ENCODE data around the gene CFAP74.

CFAP74 gene

GRCh38 chr1:2014741-2015735 lies 11.5 kb upstream of the CFAP74 start:
- Histone ChIP-seq H3K14ac (ENCODE audit: low read length) (no peak overlapping the region), H3K79me1 (ENCODE audit: low read length) (no peaks in the 10 kb centered on the region), H4K12ac (ENCODE audit: low read depth, low read length) (no peak overlapping the region), H2BK120ac (ENCODE audit: insufficient read depth, low read length, poor library complexity) (no peak overlapping the region), H3K9ac (ENCODE audit: low read length) (no peak overlapping the region), H3K36me3 (ENCODE audit: control insufficient read depth in 1 of 2, insufficient read depth in 2 of 2, low read length in 2 of 2) (no peaks in the 10 kb centered on the region), H4K8ac (ENCODE audit: low read depth, low read length) (no peak overlapping the region), H4K91ac (ENCODE audit: low read depth, low read length) (no peak overlapping the region), H2BK5ac (ENCODE audit: low read depth, low read length, poor library complexity) (no peak overlapping the region), H3K4me1 (ENCODE audit: control insufficient read depth in 1 of 2, insufficient read depth in 2 of 2, low read length in 2 of 2) (no peaks in the 10 kb centered on the region), H3K4me3 (ENCODE audit: low read depth, low read length) (no peak overlapping the region), H2AFZ (ENCODE audit: insufficient read depth, low read length, poor library complexity) (no peak overlapping the region), H3K27ac (ENCODE audit: low read depth, low read length) (no peak overlapping the region), H2BK12ac (ENCODE audit: low read length) (no peak overlapping the region), H3K4ac (ENCODE audit: low read depth, low read length) (no peak overlapping the region), H3K79me2 (ENCODE audit: control insufficient read depth, insufficient read depth, low read length, poor library complexity) (no peaks in the 10 kb centered on the region), H3K18ac (ENCODE audit: low read length) (no peak overlapping the region), H3K9me3 (ENCODE audit: insufficient read depth, low read depth, low read length) (no peaks in the 10 kb centered on the region), H3K27me3 (ENCODE audit: insufficient read depth, low read length) (peaks cover 19% of the 10 kb centered on the region), H3K4me2 (ENCODE audit: low read length) (no peak overlapping the region), H2AK5ac (ENCODE audit: low read length) (no peak overlapping the region), H3K23ac (ENCODE audit: low read length) (no peak overlapping the region)
- DNase-seq = no peak
- no CpG with 5 or more reads among the region's 34 CpGs for WGBS (ENCODE audit: extremely low coverage, insufficient coverage, insufficient read length)

GRCh38 chr1:2014181-2014580 lies 10.6 kb upstream of the CFAP74 start:
- Histone ChIP-seq H3K4me2 (ENCODE audit: low read length) (no peak overlapping the region), H3K9ac (ENCODE audit: low read length) (no peak overlapping the region), H3K79me1 (ENCODE audit: low read length) (no peaks in the 10 kb centered on the region), H2BK12ac (ENCODE audit: low read length) (no peak overlapping the region), H3K36me3 (ENCODE audit: control insufficient read depth in 1 of 2, insufficient read depth in 2 of 2, low read length in 2 of 2) (no peaks in the 10 kb centered on the region), H3K14ac (ENCODE audit: low read length) (no peak overlapping the region), H3K27me3 (ENCODE audit: insufficient read depth, low read length) (peaks cover 10% of the 10 kb centered on the region), H3K4me1 (ENCODE audit: control insufficient read depth in 1 of 2, insufficient read depth in 2 of 2, low read length in 2 of 2) (no peaks in the 10 kb centered on the region), H3K23ac (ENCODE audit: low read length) (no peak overlapping the region), H3K18ac (ENCODE audit: low read length) (no peak overlapping the region), H4K12ac (ENCODE audit: low read depth, low read length) (no peak overlapping the region), H3K9me3 (ENCODE audit: insufficient read depth, low read depth, low read length) (no peaks in the 10 kb centered on the region), H3K4me3 (ENCODE audit: low read depth, low read length) (no peak overlapping the region), H2AK5ac (ENCODE audit: low read length) (no peak overlapping the region), H4K8ac (ENCODE audit: low read depth, low read length) (no peak overlapping the region), H4K91ac (ENCODE audit: low read depth, low read length) (no peak overlapping the region), H3K4ac (ENCODE audit: low read depth, low read length) (no peak overlapping the region), H2BK5ac (ENCODE audit: low read depth, low read length, poor library complexity) (no peak overlapping the region), H2BK120ac (ENCODE audit: insufficient read depth, low read length, poor library complexity) (no peak overlapping the region), H2AFZ (ENCODE audit: insufficient read depth, low read length, poor library complexity) (no peak overlapping the region), H3K27ac (ENCODE audit: low read depth, low read length) (no peak overlapping the region), H3K79me2 (ENCODE audit: control insufficient read depth, insufficient read depth, low read length, poor library complexity) (no peaks in the 10 kb centered on the region)
- no CpG with 5 or more reads among the region's 15 CpGs for WGBS (ENCODE audit: extremely low coverage, insufficient coverage, insufficient read length)
- DNase-seq = no peak

- Histone ChIP-seq H3K36me3 (ENCODE audit: control insufficient read depth in 1 of 2, insufficient read depth in 2 of 2, low read length in 2 of 2) (no peaks in the 10 kb centered on the region), H3K4ac (ENCODE audit: low read depth, low read length) (no peak overlapping the region), H3K18ac (ENCODE audit: low read length) (no peak overlapping the region), H2AFZ (ENCODE audit: insufficient read depth, low read length, poor library complexity) (no peak overlapping the region), H3K4me3 (ENCODE audit: low read depth, low read length) (no peak overlapping the region), H2BK120ac (ENCODE audit: insufficient read depth, low read length, poor library complexity) (no peak overlapping the region), H2BK5ac (ENCODE audit: low read depth, low read length, poor library complexity) (no peak overlapping the region), H3K4me1 (ENCODE audit: control insufficient read depth in 1 of 2, insufficient read depth in 2 of 2, low read length in 2 of 2) (no peaks in the 10 kb centered on the region), H2AK5ac (ENCODE audit: low read length) (no peak overlapping the region), H3K27ac (ENCODE audit: low read depth, low read length) (no peak overlapping the region), H3K27me3 (ENCODE audit: insufficient read depth, low read length) (no peaks in the 10 kb centered on the region), H4K8ac (ENCODE audit: low read depth, low read length) (no peak overlapping the region), H3K9ac (ENCODE audit: low read length) (no peak overlapping the region), H3K79me2 (ENCODE audit: control insufficient read depth, insufficient read depth, low read length, poor library complexity) (no peaks in the 10 kb centered on the region), H3K79me1 (ENCODE audit: low read length) (no peaks in the 10 kb centered on the region), H2BK12ac (ENCODE audit: low read length) (no peak overlapping the region), H3K23ac (ENCODE audit: low read length) (no peak overlapping the region), H3K4me2 (ENCODE audit: low read length) (no peak overlapping the region), H4K91ac (ENCODE audit: low read depth, low read length) (no peak overlapping the region), H3K14ac (ENCODE audit: low read length) (no peak overlapping the region), H3K9me3 (ENCODE audit: insufficient read depth, low read depth, low read length) (no peaks in the 10 kb centered on the region), H4K12ac (ENCODE audit: low read depth, low read length) (no peak overlapping the region)
- no peak for DNase-seq
- no CpG with 5 or more reads among the region's 27 CpGs for WGBS (ENCODE audit: extremely low coverage, insufficient coverage, insufficient read length)
Measured at GRCh38 chr1:2009101-2010053, 5.8 kb upstream of the CFAP74 start.

GRCh38 chr1:2004856-2005255 lies 1.3 kb upstream of the CFAP74 start:
- Histone ChIP-seq H4K8ac (ENCODE audit: low read depth, low read length) (no peak overlapping the region), H4K12ac (ENCODE audit: low read depth, low read length) (no peak overlapping the region), H3K79me1 (ENCODE audit: low read length) (peaks cover 4% of the 10 kb centered on the region), H3K9ac (ENCODE audit: low read length) (no peak overlapping the region), H2BK12ac (ENCODE audit: low read length) (no peak overlapping the region), H3K27me3 (ENCODE audit: insufficient read depth, low read length) (no peaks in the 10 kb centered on the region), H3K4me3 (ENCODE audit: low read depth, low read length) (no peak overlapping the region), H3K36me3 (ENCODE audit: control insufficient read depth in 1 of 2, insufficient read depth in 2 of 2, low read length in 2 of 2) (no peaks in the 10 kb centered on the region), H3K79me2 (ENCODE audit: control insufficient read depth, insufficient read depth, low read length, poor library complexity) (no peaks in the 10 kb centered on the region), H3K4me1 (ENCODE audit: control insufficient read depth in 1 of 2, insufficient read depth in 2 of 2, low read length in 2 of 2) (peaks cover 8 to 15% of the 10 kb centered on the region in 2 experiments), H3K14ac (ENCODE audit: low read length) (no peak overlapping the region), H2AFZ (ENCODE audit: insufficient read depth, low read length, poor library complexity) (no peak overlapping the region), H3K27ac (ENCODE audit: low read depth, low read length) (no peak overlapping the region), H2AK5ac (ENCODE audit: low read length) (no peak overlapping the region), H3K4ac (ENCODE audit: low read depth, low read length) (no peak overlapping the region), H2BK5ac (ENCODE audit: low read depth, low read length, poor library complexity) (no peak overlapping the region), H3K18ac (ENCODE audit: low read length) (no peak overlapping the region), H3K4me2 (ENCODE audit: low read length) (no peak overlapping the region), H2BK120ac (ENCODE audit: insufficient read depth, low read length, poor library complexity) (no peak overlapping the region), H3K9me3 (ENCODE audit: insufficient read depth, low read depth, low read length) (no peaks in the 10 kb centered on the region), H3K23ac (ENCODE audit: low read length) (no peak overlapping the region), H4K91ac (ENCODE audit: low read depth, low read length) (no peak overlapping the region)
- no peak for DNase-seq
- no CpG with 5 or more reads among the region's 21 CpGs for WGBS (ENCODE audit: extremely low coverage, insufficient coverage, insufficient read length)

Data from trophoblast cell (in vitro differentiated cells and primary cell).